ENCODE measurements around the gene SUGCT.

SUGCT gene

GRCh38 chr7:40310258-40310657 is 175.5 kb downstream of the SUGCT start:
- Mint-ChIP-seq H3K36me3 (ENCODE audit: low read depth) (no peaks in the 10 kb centered on the region), H3K9me3 (no peaks in the 10 kb centered on the region), H3K27ac (no peak overlapping the region), H3K4me3 (no peak overlapping the region), H3K27me3 (ENCODE audit: low read depth) (no peaks in the 10 kb centered on the region), H3K4me1 (no peaks in the 10 kb centered on the region)
- TF ChIP-seq CTCF (IDR thresholded peaks at IDR 0.05; ENCODE audit: unreplicated experiment in 3 of 3): no peak

- no peaks in the 10 kb centered on the region for H3K4me1 Mint-ChIP-seq
- no peaks in the 10 kb centered on the region for H3K9me3 Mint-ChIP-seq
- no peaks in the 10 kb centered on the region for H3K27me3 Mint-ChIP-seq (ENCODE audit: low read depth)
- no peak overlapping the region for H3K4me3 Mint-ChIP-seq
- H3K36me3 Mint-ChIP-seq (ENCODE audit: low read depth): no peaks in the 10 kb centered on the region
- no peak for TF ChIP-seq CTCF (IDR thresholded peaks at IDR 0.05; ENCODE audit: unreplicated experiment in 3 of 3)
- no peak overlapping the region for H3K27ac Mint-ChIP-seq
Measured at GRCh38 chr7:40311307-40311706, 176.5 kb downstream of the SUGCT start.

GRCh38 chr7:40315277-40315676 is 180.5 kb downstream of the SUGCT start:
- H3K4me3 Mint-ChIP-seq: no peak overlapping the region
- TF ChIP-seq CTCF (IDR thresholded peaks at IDR 0.05; ENCODE audit: unreplicated experiment in 3 of 3): no peak
- H3K36me3 Mint-ChIP-seq (ENCODE audit: low read depth): no peaks in the 10 kb centered on the region
- no peak overlapping the region for H3K27ac Mint-ChIP-seq
- H3K27me3 Mint-ChIP-seq (ENCODE audit: low read depth): no peaks in the 10 kb centered on the region
- H3K9me3 Mint-ChIP-seq: no peaks in the 10 kb centered on the region
- H3K4me1 Mint-ChIP-seq: no peaks in the 10 kb centered on the region

- no peak overlapping the region for H3K27ac Mint-ChIP-seq
- no peak overlapping the region for H3K4me3 Mint-ChIP-seq
- H3K36me3 Mint-ChIP-seq (ENCODE audit: low read depth): no peaks in the 10 kb centered on the region
- no peak for TF ChIP-seq CTCF (IDR thresholded peaks at IDR 0.05; ENCODE audit: unreplicated experiment in 3 of 3)
- H3K4me1 Mint-ChIP-seq: no peaks in the 10 kb centered on the region
- no peaks in the 10 kb centered on the region for H3K27me3 Mint-ChIP-seq (ENCODE audit: low read depth)
- no peaks in the 10 kb centered on the region for H3K9me3 Mint-ChIP-seq
Measured at GRCh38 chr7:40316176-40316575, 181.4 kb downstream of the SUGCT start.

GRCh38 chr7:40324914-40325313 is 190.1 kb downstream of the SUGCT start:
- no peaks in the 10 kb centered on the region for H3K36me3 Mint-ChIP-seq (ENCODE audit: low read depth)
- peaks cover 15% of the 10 kb centered on the region for H3K4me1 Mint-ChIP-seq
- H3K9me3 Mint-ChIP-seq: no peaks in the 10 kb centered on the region
- peak overlapping the region; percentile 60 to 90 (median 74) for H3K27ac Mint-ChIP-seq
- H3K4me3 Mint-ChIP-seq: no peak overlapping the region
- H3K27me3 Mint-ChIP-seq (ENCODE audit: low read depth): no peaks in the 10 kb centered on the region
- no peak for TF ChIP-seq CTCF (IDR thresholded peaks at IDR 0.05; ENCODE audit: unreplicated experiment in 3 of 3)

- peaks cover 18% of the 10 kb centered on the region for H3K4me1 Mint-ChIP-seq
Measured at GRCh38 chr7:40327113-40327512, 192.3 kb downstream of the SUGCT start.

More at GRCh38 chr7:40327113-40327512, 192.3 kb downstream of the SUGCT start:
- Mint-ChIP-seq H3K27ac (no peak overlapping the region), H3K27me3 (ENCODE audit: low read depth) (no peaks in the 10 kb centered on the region), H3K4me3 (no peak overlapping the region), H3K9me3 (no peaks in the 10 kb centered on the region), H3K36me3 (ENCODE audit: low read depth) (no peaks in the 10 kb centered on the region)
- no peak for TF ChIP-seq CTCF (IDR thresholded peaks at IDR 0.05; ENCODE audit: unreplicated experiment in 3 of 3)
